Common myeloid progenitor, CD34-positive (primary cell): ENCODE results near the gene KRTAP9-2. TPM values are rescaled to one million over a fixed set of nuclear protein-coding genes. Genes with fewer than 3 reads are reported as not detected.
"Not testable (repeated sequence)": the region's sequence is repeated elsewhere in the genome, so short reads cannot be mapped to it uniquely, and the experiment has no call there.

Source experiments
- CTCF ChIA-PET: fragments of 350-600 bp; sonication (Branson Sonifier 250); formaldehyde crosslinking; loops from one replicate; lab custom pipeline; 2021; ENCODE audit warnings: antibody characterized with exemption; lab: Charles Lee
- POLR2A ChIA-PET: fragments of 350-600 bp; sonication (Branson Sonifier 250); formaldehyde crosslinking; loops from one replicate; lab custom pipeline; 2021; ENCODE audit warnings: antibody characterized with exemption; lab: Charles Lee
- DNase-seq, 3 donors: peaks; one replicate each; pipeline versions ENCODE4 v3.0.0 to v3.0.0-alpha.2; 2013
- H3K27ac ChIP-seq, 2 experiments: 1 replicate in 1 of 2; 2 replicates in 1 of 2; pipeline ENCODE4 v1.7.0; 2013; ENCODE audit warnings: inconsistent platforms in 2 of 2, low read length in 2 of 2, mild to moderate bottlenecking in 2 of 2, low read depth in 1 of 2, moderate library complexity in 1 of 2; ENCODE audit not compliant: severe bottlenecking in 2 of 2, insufficient read depth in 1 of 2, poor library complexity in 1 of 2
- H3K27me3 ChIP-seq, 5 experiments: replicated peaks in 2 of 5; 1 replicate in 3 of 5; 2 replicates in 2 of 5; pipeline versions ENCODE4 v1.6.1 to v1.7.0; 2013; ENCODE audit warnings: low read length in 4 of 5, mild to moderate bottlenecking in 2 of 5, moderate library complexity in 2 of 5, inconsistent platforms in 1 of 5; ENCODE audit not compliant: insufficient read depth in 5 of 5, control insufficient read depth in 4 of 5
- H3K36me3 ChIP-seq, 4 experiments: 1 replicate in 2 of 4; 2 replicates in 2 of 4; pipeline versions ENCODE4 v1.6.1 to v1.7.0; 2013; ENCODE audit warnings: low read length in 3 of 4, control low read depth in 1 of 4, mild to moderate bottlenecking in 1 of 4; ENCODE audit not compliant: control insufficient read depth in 4 of 4, insufficient read depth in 4 of 4
- H3K4me1 ChIP-seq, 4 experiments: 1 replicate in 3 of 4; 2 replicates in 1 of 4; pipeline versions ENCODE4 v1.6.1 to v1.7.1; 2013; ENCODE audit warnings: low read length in 3 of 4, mild to moderate bottlenecking in 3 of 4, control low read depth in 1 of 4, inconsistent platforms in 1 of 4, moderate library complexity in 1 of 4; ENCODE audit not compliant: control insufficient read depth in 4 of 4, insufficient read depth in 4 of 4; ENCODE audit errors: control extremely low read depth in 1 of 4
- H3K4me3 ChIP-seq, 7 experiments: 1 replicate in 4 of 7; 2 replicates in 3 of 7; pipeline versions ENCODE4 v1.5.1 to v1.7.0; 2013; ENCODE audit warnings: mild to moderate bottlenecking in 7 of 7, low read length in 6 of 7, moderate library complexity in 6 of 7, inconsistent platforms in 2 of 7, low read depth in 2 of 7, control low read depth in 1 of 7; ENCODE audit not compliant: insufficient read depth in 4 of 7, control insufficient read depth in 1 of 7; ENCODE audit errors: extremely low read depth in 1 of 7
- H3K9me3 ChIP-seq, 5 experiments: 1 replicate in 4 of 5; 2 replicates in 1 of 5; pipeline versions ENCODE4 v1.6.1 to v1.7.1; 2013; ENCODE audit warnings: low read length in 4 of 5, mild to moderate bottlenecking in 2 of 5, inconsistent platforms in 1 of 5, low read depth in 1 of 5, moderate library complexity in 1 of 5; ENCODE audit not compliant: control insufficient read depth in 4 of 5, insufficient read depth in 2 of 5; ENCODE audit errors: control extremely low read depth in 1 of 5
- WGBS: methylation state at CpG from one replicate; pipeline ENCODE4 v1.1.5; 2013; ENCODE audit not compliant: insufficient coverage; 5-methylcytosine and 5-hydroxymethylcytosine counted together
- polyA plus RNA-seq: library from polyadenylated mRNA; unstranded; fragments of 120-200 nt; gene quantifications from one replicate; pipeline ENCODE4 v1.2.1, GENCODE V29; 2013

The KRTAP9-2 gene, protein sequence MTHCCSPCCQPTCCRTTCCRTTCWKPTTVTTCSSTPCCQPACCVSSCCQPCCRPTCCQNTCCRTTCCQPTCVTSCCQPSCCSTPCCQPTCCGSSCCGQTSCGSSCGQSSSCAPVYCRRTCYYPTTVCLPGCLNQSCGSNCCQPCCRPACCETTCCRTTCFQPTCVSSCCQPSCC
- polyA plus RNA-seq, result not detected

DNA sequence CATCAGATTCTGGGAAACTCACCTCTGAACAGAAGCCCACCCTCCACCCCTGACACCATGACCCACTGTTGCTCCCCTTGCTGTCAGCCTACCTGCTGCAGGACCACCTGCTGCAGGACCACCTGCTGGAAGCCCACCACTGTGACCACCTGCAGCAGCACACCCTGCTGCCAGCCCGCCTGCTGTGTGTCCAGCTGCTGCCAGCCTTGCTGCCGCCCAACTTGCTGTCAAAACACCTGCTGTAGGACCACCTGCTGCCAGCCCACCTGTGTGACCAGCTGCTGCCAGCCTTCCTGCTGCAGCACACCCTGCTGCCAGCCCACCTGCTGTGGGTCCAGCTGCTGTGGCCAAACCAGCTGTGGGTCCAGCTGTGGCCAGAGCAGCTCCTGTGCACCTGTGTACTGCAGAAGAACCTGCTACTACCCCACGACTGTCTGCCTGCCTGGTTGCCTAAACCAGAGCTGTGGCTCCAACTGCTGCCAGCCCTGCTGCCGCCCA lies at the start of gene KRTAP9-2:
Gene KRTAP9-2, plus strand, starts transcription at position 51 of the 498 bp plus-strand sequence. Its CDS starts 7 bp downstream, at position 58.
- 40% methylated on average over 1 of the region's 4 CpGs for WGBS
- POLR2A ChIA-PET, H3K36me3 ChIP-seq, H3K27me3 ChIP-seq, H3K9me3 ChIP-seq, CTCF ChIA-PET, H3K4me1 ChIP-seq, H3K4me3 ChIP-seq, H3K27ac ChIP-seq, DNase-seq: not testable (repeated sequence)

DNA sequence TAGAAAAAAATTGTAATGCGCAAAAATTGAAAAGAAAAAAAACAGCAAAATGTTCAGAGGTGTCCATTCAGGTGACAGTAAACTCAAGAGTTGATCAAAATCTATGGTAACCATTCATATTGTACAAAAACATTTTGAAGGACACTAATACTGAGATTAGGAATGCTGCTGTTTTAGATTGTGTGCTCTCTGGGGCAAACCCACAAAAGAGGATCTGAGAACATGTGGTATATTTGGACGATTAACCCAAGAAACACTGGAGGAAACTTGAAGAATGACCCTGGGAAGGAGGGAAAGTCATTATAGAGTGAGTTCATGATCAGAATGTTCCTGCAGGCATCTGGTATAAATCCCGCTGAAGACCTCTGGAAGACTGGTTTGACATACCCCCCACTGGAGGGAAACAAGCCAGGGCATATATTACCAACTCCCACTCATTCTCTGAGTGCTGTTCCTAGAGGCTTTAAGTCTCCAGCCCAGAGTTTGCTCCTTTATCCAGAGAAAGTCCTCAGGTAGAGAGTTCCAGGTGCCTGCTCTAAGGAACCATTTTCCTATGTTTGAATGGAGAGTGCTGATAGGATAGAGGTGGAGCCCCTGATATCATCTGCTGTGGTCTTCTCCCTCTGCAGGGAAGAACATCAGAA lies 49.6 kb upstream of the KRTAP9-2 start:
- CTCF ChIA-PET, result no interaction called here
- peaks cover 0 to 3% (median 0%) of the 10 kb centered on the region in 4 experiments for H3K4me1 ChIP-seq
- WGBS, result 50% methylated on average over 1 of the region's 3 CpGs
- H3K27ac ChIP-seq, result no peak overlapping the region
- DNase-seq, result no peak
- H3K4me3 ChIP-seq, result no peak overlapping the region
- no peaks in the 10 kb centered on the region for H3K9me3 ChIP-seq
- POLR2A ChIA-PET, result no interaction called here
- no peaks in the 10 kb centered on the region for H3K27me3 ChIP-seq
- H3K36me3 ChIP-seq, result no peaks in the 10 kb centered on the region

DNA sequence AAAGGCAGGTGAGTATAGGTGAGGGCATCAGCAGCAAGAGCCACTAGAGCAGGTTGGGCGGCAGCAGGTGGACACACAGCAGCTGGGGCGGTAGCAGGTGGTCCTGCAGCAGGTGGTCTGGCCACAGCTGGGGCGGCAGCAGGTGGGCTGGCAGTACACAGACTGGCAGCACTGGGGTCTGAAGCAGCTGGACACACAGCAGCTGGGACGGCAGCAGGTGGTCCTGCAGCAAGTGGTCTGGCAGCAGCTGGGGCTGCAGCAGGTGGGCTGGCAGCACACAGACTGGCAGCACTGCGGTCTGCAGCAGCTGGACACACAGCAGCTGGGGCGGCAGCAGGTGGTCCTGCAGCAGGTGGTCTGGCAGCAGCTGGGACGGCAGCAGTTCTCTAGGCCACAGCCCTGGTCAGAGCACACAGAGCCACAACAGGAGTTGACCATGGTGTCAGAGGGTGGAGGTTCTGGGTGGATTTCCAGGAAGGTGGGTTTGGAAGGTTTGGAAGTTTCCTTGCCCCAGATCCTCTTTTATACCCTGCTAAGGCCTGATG lies 48.6 kb upstream of the KRTAP9-2 start, which contains the start of gene KRTAP4-2:
Gene KRTAP4-2, minus strand, starts transcription at position 495 of the 545 bp plus-strand sequence. Its CDS starts 57 bp downstream, at position 438.
- CTCF ChIA-PET, result no interaction called here
- WGBS, result 100% methylated on average over 5 of the region's 7 CpGs
- no peak for DNase-seq
- no peaks in the 10 kb centered on the region for H3K36me3 ChIP-seq
- POLR2A ChIA-PET, result no interaction called here
- H3K4me3 ChIP-seq, result no peak within 1 kb of the TSS
- H3K27ac ChIP-seq, result no peak within 1 kb of the TSS
- no peaks in the 10 kb centered on the region for H3K9me3 ChIP-seq
- H3K4me1 ChIP-seq, result peaks cover 0 to 3% (median 0%) of the 10 kb centered on the region in 4 experiments
- H3K27me3 ChIP-seq, result no peaks in the 10 kb centered on the region

DNA sequence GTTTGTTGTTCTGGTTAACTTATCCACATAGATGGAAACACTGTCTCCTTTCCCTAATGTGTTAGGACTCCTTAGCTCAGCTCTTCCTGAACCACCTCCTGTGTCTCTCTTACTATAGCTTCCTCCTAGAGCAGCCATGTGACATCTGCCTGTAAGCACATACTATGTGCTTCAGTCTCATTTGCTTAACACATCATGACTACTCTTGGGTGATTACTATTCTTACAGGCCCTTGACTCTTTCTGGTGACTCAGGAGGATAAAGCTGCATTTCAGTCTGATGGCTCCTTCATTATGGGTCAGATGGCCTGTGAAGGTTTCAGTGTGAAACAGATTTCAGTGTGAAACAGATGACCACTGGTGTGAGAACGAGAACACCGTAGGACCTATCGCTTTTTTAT lies 48.1 kb upstream of the KRTAP9-2 start:
- Histone ChIP-seq H3K27ac (no peak overlapping the region), H3K27me3 (no peaks in the 10 kb centered on the region), H3K36me3 (no peaks in the 10 kb centered on the region), H3K4me1 (peaks cover 0 to 3% (median 0%) of the 10 kb centered on the region in 4 experiments), H3K9me3 (no peaks in the 10 kb centered on the region), H3K4me3 (no peak overlapping the region)
- 100% methylated on average over 3 of the region's 3 CpGs for WGBS
- ChIA-PET CTCF (no interaction called here), POLR2A (no interaction called here)
- no peak for DNase-seq

DNA sequence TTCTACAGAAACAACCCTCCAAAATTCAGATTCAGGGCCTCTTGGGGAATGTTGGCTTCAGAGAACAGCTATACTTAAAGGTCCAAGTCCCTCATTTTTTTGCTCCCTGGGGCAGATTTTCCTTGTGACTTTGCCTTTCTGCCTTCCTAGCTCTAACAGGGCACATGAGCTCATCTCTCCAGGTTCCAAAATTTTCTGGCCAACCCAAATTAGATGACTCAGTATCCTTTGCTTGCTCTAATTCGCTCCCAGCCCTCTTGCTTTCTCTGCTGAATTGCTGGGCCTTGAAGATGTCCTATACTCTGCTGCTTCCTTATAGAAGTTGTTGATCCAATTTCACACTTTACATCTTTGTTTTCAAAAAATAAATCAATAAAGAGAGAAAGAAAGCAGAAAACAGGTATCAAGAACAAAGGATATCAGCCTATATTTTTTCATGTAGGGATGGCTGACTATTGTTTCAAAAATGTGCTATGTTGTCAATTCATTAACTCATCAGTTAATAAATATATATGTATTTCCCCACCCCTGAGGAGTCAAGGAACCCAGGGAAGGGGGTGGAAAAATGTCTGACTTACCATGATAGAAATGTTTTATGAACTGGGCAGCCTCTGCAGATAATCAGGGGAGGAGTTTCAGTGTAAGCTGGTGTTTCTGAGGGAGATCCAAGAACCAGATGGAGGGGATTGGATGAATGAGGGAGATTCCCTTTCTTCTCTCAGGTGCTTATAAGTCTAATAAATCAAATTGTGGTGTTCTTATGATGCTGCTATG lies 47.4 kb upstream of the KRTAP9-2 start:
- POLR2A ChIA-PET, result no interaction called here
- CTCF ChIA-PET, result no interaction called here
- Histone ChIP-seq H3K36me3 (no peaks in the 10 kb centered on the region), H3K9me3 (no peaks in the 10 kb centered on the region), H3K4me3 (no peak overlapping the region), H3K27ac (no peak overlapping the region), H3K4me1 (peaks cover 0 to 3% (median 0%) of the 10 kb centered on the region in 4 experiments), H3K27me3 (no peaks in the 10 kb centered on the region)
- WGBS, result 100% methylated on average over 1 of the region's 1 CpG
- DNase-seq, result no peak

DNA sequence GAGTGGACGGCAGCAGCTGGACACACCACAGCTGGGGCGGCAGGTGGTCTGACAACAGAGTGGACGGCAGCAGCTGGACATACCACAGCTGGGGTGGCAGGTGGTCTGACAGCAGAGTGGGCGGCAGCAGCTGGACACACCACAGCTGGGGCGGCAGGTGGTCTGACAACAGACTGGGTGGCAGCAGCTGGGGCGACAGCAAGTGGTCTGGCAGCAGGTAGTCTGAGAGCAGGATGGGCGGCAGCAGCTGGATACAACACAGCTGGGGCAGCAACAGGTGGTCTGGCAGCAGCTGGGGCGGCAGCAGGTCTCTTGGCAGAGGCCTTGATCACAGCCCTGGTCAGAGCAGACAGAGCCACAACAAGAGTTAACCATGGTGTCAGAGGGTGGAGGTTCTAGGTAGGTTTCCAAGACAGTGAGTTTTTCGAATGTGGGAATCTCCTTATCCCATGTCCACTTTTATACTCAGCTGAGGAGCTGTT lies 41.9 kb upstream of the KRTAP9-2 start, which contains the start of gene KRTAP4-1:
Gene KRTAP4-1, minus strand, starts transcription at position 432 of the 482 bp plus-strand sequence. Its CDS starts 57 bp downstream, at position 375.
- DNase-seq, result no peak
- H3K36me3 ChIP-seq, result no peaks in the 10 kb centered on the region
- H3K4me3 ChIP-seq, result no peak within 1 kb of the TSS
- H3K27me3 ChIP-seq, result peaks cover 0 to 2% (median 0%) of the 10 kb centered on the region in 5 experiments
- no peaks in the 10 kb centered on the region for H3K4me1 ChIP-seq
- ChIA-PET CTCF (interaction anchor here (1.4 kb wide), 1 partner anchor 15 kb away, joined by 3 read pairs; no protein-coding TSS in a partner anchor), POLR2A (no interaction called here)
- H3K27ac ChIP-seq, result no peak within 1 kb of the TSS
- WGBS, result 96% methylated on average over 7 of the region's 9 CpGs
- no peaks in the 10 kb centered on the region for H3K9me3 ChIP-seq
